K562 (cell line): Measurements from ENCODE around the gene GNG5. TPM values are rescaled to one million over a fixed set of nuclear protein-coding genes. Genes with fewer than 3 reads are reported as not detected.

Source experiments
- BRF2 ChIP-seq: IDR thresholded peaks from 3 replicates; pipeline ENCODE4 v1.6.1; 2011; ENCODE audit warnings: borderline replicate concordance, mild to moderate bottlenecking; ENCODE audit not compliant: insufficient read length, insufficient read depth
- CBFA2T3 ChIP-seq: fragments of 450-650 bp; IDR thresholded peaks from 2 replicates; pipeline ENCODE4 v1.6.1; 2017
- E2F5 ChIP-seq: sonication (generic); formaldehyde crosslinking; IDR thresholded peaks from 2 replicates; pipeline ENCODE4 v1.8.0; 2022; ENCODE audit warnings: mild to moderate bottlenecking, missing genetic modification reagents
- E4F1 ChIP-seq: fragments of 250-450 bp; sonication (Bioruptor Pico); IDR thresholded peaks from 2 replicates; pipeline ENCODE4 v1.5.0; 2021; ENCODE audit warnings: mild to moderate bottlenecking, borderline replicate concordance
- FOXM1 ChIP-seq, 2 experiments: fragments of 450-650 bp in 1 of 2; sonication (generic) in 1 of 2; formaldehyde crosslinking in 1 of 2; IDR thresholded peaks; 2 replicates each; pipeline versions ENCODE4 v1.6.1 to v1.9.0; 2017 to 2022; ENCODE audit warnings: low read depth in 2 of 2, mild to moderate bottlenecking in 2 of 2, missing genetic modification reagents in 1 of 2, moderate library complexity in 1 of 2
- GTF2B ChIP-seq: IDR thresholded peaks from 2 replicates; pipeline ENCODE4 v1.6.1; 2011; ENCODE audit not compliant: insufficient read length; ENCODE audit errors: extremely low read depth
- MBD2 ChIP-seq: sonication (generic); IDR thresholded peaks from 2 replicates; pipeline ENCODE4 v1.6.1; 2016; ENCODE audit warnings: low read depth, borderline replicate concordance
- POLR2H ChIP-seq: IDR thresholded peaks from 2 replicates; pipeline ENCODE4 v1.6.1; 2016; ENCODE audit warnings: missing genetic modification characterization, low read depth, mild to moderate bottlenecking, control low read depth, missing compliant biosample characterization, moderate library complexity
- SUPT5H ChIP-seq: fragments of 450-650 bp; IDR thresholded peaks from 2 replicates; pipeline ENCODE4 v1.6.1; 2016
- THRA ChIP-seq: fragments of 450-650 bp; IDR thresholded peaks from 2 replicates; pipeline ENCODE4 v1.6.1; 2017; ENCODE audit warnings: mild to moderate bottlenecking, moderate library complexity
- ZBTB9 ChIP-seq: fragments of 450-650 bp; formaldehyde crosslinking; IDR thresholded peaks from 2 replicates; pipeline ENCODE4 v1.4.0; 2020; ENCODE audit warnings: mild to moderate bottlenecking, moderate library complexity
- ZNF277 ChIP-seq: fragments of 250-450 bp; sonication (Bioruptor Pico); IDR thresholded peaks from 2 replicates; pipeline ENCODE4 v1.8.0; 2022; ENCODE audit warnings: inconsistent platforms, mild to moderate bottlenecking, moderate library complexity, borderline replicate concordance
- ZNF512 ChIP-seq: IDR thresholded peaks from 2 replicates; pipeline ENCODE4 v1.6.1; 2016; ENCODE audit warnings: missing genetic modification characterization, missing compliant biosample characterization
- ZNF780A ChIP-seq: fragments of 250-450 bp; sonication (Bioruptor Pico); IDR thresholded peaks from 2 replicates; pipeline ENCODE4 v1.5.0; 2021; ENCODE audit warnings: mild to moderate bottlenecking
- polyA plus RNA-seq, 8 experiments: library from polyadenylated mRNA; depleted of rRNA in 4 of 8; stranded (reverse) in 5 of 8; unstranded in 3 of 8; fragments of >200 nt; fragmentation: Nextera tagmentation in 2 of 8; fragmentation: Illumina TruSeq in 1 of 8; extraction: Ambion mirVana in 2 of 8; extraction: Trizol in 1 of 8; gene quantifications; 2 replicates each; pipeline versions ENCODE4 v1.2.1 to v1.2.3, GENCODE V29; 2011 to 2014; ENCODE audit warnings: inconsistent platforms in 1 of 8, missing spikeins in 1 of 8
- total RNA-seq, 7 experiments: library from RNA; depleted of rRNA in 6 of 7; stranded (reverse); fragments of >200 nt in 6 of 7; fragmentation: Illumina TruSeq in 2 of 7; extraction: Trizol in 2 of 7; gene quantifications; 2 replicates each; pipeline versions ENCODE4 v1.2.1 to v1.2.3, GENCODE V29; 2011 to 2021; ENCODE audit warnings: low replicate concordance in 1 of 7

The GNG5 gene
- total and polyA plus RNA-seq, 9 of the 15 experiments (the other 6 are each of a cell fraction or from before 2014, with no cell fraction given): 61.9 to 243 (median 150) TPM

- no peak for TF ChIP-seq ZNF277 (CRISPR knock-in tag)
- TF ChIP-seq ZBTB9 (CRISPR knock-in tag): no peak
- TF ChIP-seq POLR2H (tag): peak; percentile 83
- TF ChIP-seq CBFA2T3: 0 out of 2 replicates have a peak, but pooled peaks have one; percentile 9
- TF ChIP-seq FOXM1 (IDR thresholded peaks at IDR 0.05; ENCODE audit: low read depth): peak; percentile 18; the same call in 1 of the 2 replicates
- no peak for TF ChIP-seq FOXM1 (CRISPR knock-in tag; IDR thresholded peaks at IDR 0.05; ENCODE audit: low read depth)
- peak; percentile 2 for TF ChIP-seq GTF2B
- TF ChIP-seq THRA: no peak
- TF ChIP-seq ZNF780A (CRISPR knock-in tag): no peak
- no peak for TF ChIP-seq SUPT5H
- TF ChIP-seq E2F5 (CRISPR knock-in tag): no peak
- TF ChIP-seq E4F1 (CRISPR knock-in tag): no peak
- TF ChIP-seq ZNF512 (tag): no peak
- no peak for TF ChIP-seq BRF2
- no peak for TF ChIP-seq MBD2
Measured at GRCh38 chr1:84506729-84507453, 510 bp upstream of the GNG5 start (continued).
